ENCODE data around the gene TMEM120B.

GRCh38 chr12:121769831-121770301 lies 57.3 kb downstream of the TMEM120B start:
- TF ChIP-seq CTCF (IDR thresholded peaks at IDR 0.05; ENCODE audit: low read depth, low read length) (no peak), EZH2phosphoT487 (IDR thresholded peaks at IDR 0.05; ENCODE audit: low read depth) (no peak)

Measured in OCI-LY3 (cell line).